ENCODE results near the gene SNX24.
A peak's percentile ranks its signal among the peaks of the same experiment; 100 is the strongest.
"Not testable (repeated sequence)": the region's sequence is repeated elsewhere in the genome, so short reads cannot be mapped to it uniquely, and the experiment has no call there.

The SNX24 gene

GRCh38 chr5:122874179-122874875 is 28.9 kb downstream of the SNX24 start:
- no peak for DNase-seq

- no peak for DNase-seq
These were observed 32.1 kb downstream of the SNX24 start for GRCh38 chr5:122877518-122877917.

- no peak for DNase-seq
These were observed 33.7 kb downstream of the SNX24 start for GRCh38 chr5:122879076-122879475.

- DNase-seq = no peak
These were observed 34.8 kb downstream of the SNX24 start for GRCh38 chr5:122880170-122880689.

- no peak for DNase-seq
These were observed 35.3 kb downstream of the SNX24 start for GRCh38 chr5:122880749-122881148.

GRCh38 chr5:122882831-122883230 is 37.4 kb downstream of the SNX24 start:
- DNase-seq = no peak

- DNase-seq = no peak
These were observed 39.7 kb downstream of the SNX24 start for GRCh38 chr5:122885045-122885517.

GRCh38 chr5:122885891-122886290 is 40.5 kb downstream of the SNX24 start:
- DNase-seq = no peak

- DNase-seq = no peak
These were observed 49.7 kb downstream of the SNX24 start for GRCh38 chr5:122895141-122895540.

GRCh38 chr5:122896598-122897282 is 51.3 kb downstream of the SNX24 start:
- DNase-seq = no peak

GRCh38 chr5:122897283-122897602 is 51.8 kb downstream of the SNX24 start:
- no peak for DNase-seq

- no peak for DNase-seq
These were observed 55.9 kb downstream of the SNX24 start for GRCh38 chr5:122901346-122901745.

GRCh38 chr5:122902263-122902662 is 56.9 kb downstream of the SNX24 start:
- peak; percentile 51 for DNase-seq

- no peak for DNase-seq
These were observed 61.4 kb downstream of the SNX24 start for GRCh38 chr5:122906768-122907167.

- DNase-seq = no peak
These were observed 61.9 kb downstream of the SNX24 start for GRCh38 chr5:122907276-122907675.

- no peak for DNase-seq
These were observed 62.7 kb downstream of the SNX24 start for GRCh38 chr5:122908108-122908507.

GRCh38 chr5:122908662-122909061 is 63.2 kb downstream of the SNX24 start:
- DNase-seq = no peak

GRCh38 chr5:122909470-122910100 is 64.2 kb downstream of the SNX24 start:
- no peak for DNase-seq

- not testable (repeated sequence) for DNase-seq
These were observed 68.0 kb downstream of the SNX24 start for GRCh38 chr5:122913436-122913835.

- DNase-seq = no peak
These were observed 70.5 kb downstream of the SNX24 start for GRCh38 chr5:122915717-122916461.

- no peak for DNase-seq
These were observed 71.1 kb downstream of the SNX24 start for GRCh38 chr5:122916490-122916889.

GRCh38 chr5:122919969-122920368 is 74.6 kb downstream of the SNX24 start:
- no peak for DNase-seq

- DNase-seq = no peak
These were observed 76.4 kb downstream of the SNX24 start for GRCh38 chr5:122921826-122922225.

All from NCI-H187 treated with DMSO at 0.1 percent for 48 hours (cell line).